ENCODE data around the gene TRAF3.
"Not testable (repeated sequence)": the region's sequence is repeated elsewhere in the genome, so short reads cannot be mapped to it uniquely, and the experiment has no call there.

The TRAF3 gene

GRCh38 chr14:102892651-102893050, 115.4 kb downstream of the TRAF3 start:
- TF ChIP-seq ZNF274 (IDR thresholded peaks at IDR 0.05; ENCODE audit: low read depth, low read length), result no peak
- H3K4me3 ChIP-seq (ENCODE audit: low read length), result no peak overlapping the region

GRCh38 chr14:102893452-102893851, 116.2 kb downstream of the TRAF3 start:
- no peak overlapping the region for H3K4me3 ChIP-seq (ENCODE audit: low read length)
- no peak for TF ChIP-seq ZNF274 (IDR thresholded peaks at IDR 0.05; ENCODE audit: low read depth, low read length)

- H3K4me3 ChIP-seq (ENCODE audit: low read length), result not testable (repeated sequence)
Measured at GRCh38 chr14:102896735-102897134, 119.5 kb downstream of the TRAF3 start.

- TF ChIP-seq ZNF274 (IDR thresholded peaks at IDR 0.05; ENCODE audit: low read depth, low read length), result no peak
- no peak overlapping the region for H3K4me3 ChIP-seq (ENCODE audit: low read length)
Measured at GRCh38 chr14:102897299-102898027, 120.2 kb downstream of the TRAF3 start.

GRCh38 chr14:102898298-102898697, 121.0 kb downstream of the TRAF3 start:
- H3K4me3 ChIP-seq (ENCODE audit: low read length), result no peak overlapping the region; the same call in 1 of the 2 replicates
- TF ChIP-seq ZNF274 (IDR thresholded peaks at IDR 0.05; ENCODE audit: low read depth, low read length), result no peak

GRCh38 chr14:102898776-102899515, 121.7 kb downstream of the TRAF3 start:
- H3K4me3 ChIP-seq (ENCODE audit: low read length), result peak overlapping the region; percentile 3; the same call in 1 of the 2 replicates
- TF ChIP-seq ZNF274 (IDR thresholded peaks at IDR 0.05; ENCODE audit: low read depth, low read length), result no peak

- TF ChIP-seq ZNF274 (IDR thresholded peaks at IDR 0.05; ENCODE audit: low read depth, low read length), result no peak
- no peak overlapping the region for H3K4me3 ChIP-seq (ENCODE audit: low read length)
Measured at GRCh38 chr14:102899516-102899900, 122.3 kb downstream of the TRAF3 start.

GRCh38 chr14:102900631-102901571, 123.7 kb downstream of the TRAF3 start:
- H3K4me3 ChIP-seq (ENCODE audit: low read length), result peak overlapping the region; percentile 54; the same call in 1 of the 2 replicates
- TF ChIP-seq ZNF274 (IDR thresholded peaks at IDR 0.05; ENCODE audit: low read depth, low read length), result no peak

GRCh38 chr14:102901633-102902032, 124.4 kb downstream of the TRAF3 start:
- no peak for TF ChIP-seq ZNF274 (IDR thresholded peaks at IDR 0.05; ENCODE audit: low read depth, low read length)
- H3K4me3 ChIP-seq (ENCODE audit: low read length), result peak overlapping the region; percentile 20; the same call in 1 of the 2 replicates

- TF ChIP-seq ZNF274 (IDR thresholded peaks at IDR 0.05; ENCODE audit: low read depth, low read length), result no peak
- peak overlapping the region; percentile 20; the same call in 1 of the 2 replicates for H3K4me3 ChIP-seq (ENCODE audit: low read length)
Measured at GRCh38 chr14:102902086-102902485, 124.8 kb downstream of the TRAF3 start.

GRCh38 chr14:102902523-102903247, 125.4 kb downstream of the TRAF3 start:
- H3K4me3 ChIP-seq (ENCODE audit: low read length), result no peak overlapping the region; the same call in 1 of the 2 replicates
- TF ChIP-seq ZNF274 (IDR thresholded peaks at IDR 0.05; ENCODE audit: low read depth, low read length), result no peak

GRCh38 chr14:102903248-102903888, 126.1 kb downstream of the TRAF3 start:
- H3K4me3 ChIP-seq (ENCODE audit: low read length), result no peak overlapping the region
- TF ChIP-seq ZNF274 (IDR thresholded peaks at IDR 0.05; ENCODE audit: low read depth, low read length), result no peak

GRCh38 chr14:102903889-102904512, 126.8 kb downstream of the TRAF3 start:
- H3K4me3 ChIP-seq (ENCODE audit: low read length), result no peak overlapping the region
- TF ChIP-seq ZNF274 (IDR thresholded peaks at IDR 0.05; ENCODE audit: low read depth, low read length), result no peak

Measured in GM08714 (cell line).